Liver (tissue), 3 donors: Measurements from ENCODE around the gene CLINT1.

ENCODE experiments used
- EGR1 ChIP-seq, 2 donors: IDR thresholded peaks; 2 replicates each; pipeline ENCODE4 v1.6.1; 2016 to 2018; ENCODE audit warnings: antibody characterized with exemption in 2 of 2, low read depth in 2 of 2
- JUND ChIP-seq, 2 donors: IDR thresholded peaks; 2 replicates each; pipeline ENCODE4 v1.6.1; 2016; ENCODE audit warnings: antibody characterized with exemption in 2 of 2
- RXRA ChIP-seq, 2 donors: IDR thresholded peaks; 2 replicates each; pipeline ENCODE4 v1.6.1; 2017 to 2018; ENCODE audit warnings: antibody characterized with exemption in 2 of 2, mild to moderate bottlenecking in 1 of 2
- TAF1 ChIP-seq: conservative IDR thresholded peaks from 2 replicates; pipeline ENCODE4 v1.6.1; 2016; ENCODE audit warnings: antibody characterized with exemption, mild to moderate bottlenecking
- TF ChIP-seq, protein P1 (sequence below): IDR thresholded peaks from 2 replicates; pipeline ENCODE4 v1.6.1; 2016; ENCODE audit warnings: antibody characterized with exemption
- TF ChIP-seq, protein P2 (sequence below): fragments of 150-350 bp; IDR thresholded peaks from 2 replicates; pipeline ENCODE4 v1.5.1; 2017; ENCODE audit warnings: improper control_type of control experiment, low read depth, low read length; ENCODE audit not compliant: missing input control
- donor health status: healthy.
- donor health status: healthy.

DNA sequence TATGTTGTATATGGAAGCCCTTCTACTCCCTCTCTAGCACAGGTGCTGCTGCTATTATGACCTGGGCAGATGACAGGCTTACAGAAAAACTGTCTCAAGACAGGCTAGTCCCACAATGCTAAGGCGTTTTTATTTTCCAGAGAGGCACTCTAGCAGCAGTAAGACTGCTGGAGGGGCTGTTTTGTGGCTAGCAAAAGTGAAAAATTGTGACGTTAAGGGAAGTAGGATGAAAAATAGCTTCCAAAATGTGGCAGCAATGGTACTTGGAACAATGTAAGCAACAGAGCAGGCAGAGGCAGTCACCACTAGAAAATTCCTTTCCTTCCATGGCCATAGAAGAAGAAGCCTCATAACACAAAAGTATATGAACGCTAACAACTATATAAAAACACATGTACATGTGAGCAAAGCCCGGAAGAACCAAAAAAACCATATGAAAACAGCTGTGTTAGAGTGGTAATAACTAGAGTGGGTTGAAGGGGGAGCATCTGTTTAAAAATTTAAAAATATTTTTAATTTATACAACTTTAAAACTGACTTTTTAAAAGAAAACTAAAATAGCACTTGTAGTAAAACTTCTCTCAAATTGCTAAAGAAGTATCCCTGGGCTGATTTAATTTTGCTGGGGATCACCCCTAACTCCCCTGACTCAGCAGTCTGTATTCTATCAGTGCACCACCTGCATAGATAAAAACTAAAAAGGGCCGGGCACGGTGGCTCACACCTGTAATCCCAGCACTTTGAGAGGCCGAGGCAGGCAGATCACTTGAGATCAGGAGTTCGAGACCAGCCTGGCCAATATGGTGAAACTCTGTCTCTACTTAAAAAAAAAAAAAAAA, 30.6 kb downstream of the CLINT1 start:
- TF ChIP-seq, protein P1, sequence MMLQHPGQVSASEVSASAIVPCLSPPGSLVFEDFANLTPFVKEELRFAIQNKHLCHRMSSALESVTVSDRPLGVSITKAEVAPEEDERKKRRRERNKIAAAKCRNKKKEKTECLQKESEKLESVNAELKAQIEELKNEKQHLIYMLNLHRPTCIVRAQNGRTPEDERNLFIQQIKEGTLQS: no peak
- TF ChIP-seq, protein P2, sequence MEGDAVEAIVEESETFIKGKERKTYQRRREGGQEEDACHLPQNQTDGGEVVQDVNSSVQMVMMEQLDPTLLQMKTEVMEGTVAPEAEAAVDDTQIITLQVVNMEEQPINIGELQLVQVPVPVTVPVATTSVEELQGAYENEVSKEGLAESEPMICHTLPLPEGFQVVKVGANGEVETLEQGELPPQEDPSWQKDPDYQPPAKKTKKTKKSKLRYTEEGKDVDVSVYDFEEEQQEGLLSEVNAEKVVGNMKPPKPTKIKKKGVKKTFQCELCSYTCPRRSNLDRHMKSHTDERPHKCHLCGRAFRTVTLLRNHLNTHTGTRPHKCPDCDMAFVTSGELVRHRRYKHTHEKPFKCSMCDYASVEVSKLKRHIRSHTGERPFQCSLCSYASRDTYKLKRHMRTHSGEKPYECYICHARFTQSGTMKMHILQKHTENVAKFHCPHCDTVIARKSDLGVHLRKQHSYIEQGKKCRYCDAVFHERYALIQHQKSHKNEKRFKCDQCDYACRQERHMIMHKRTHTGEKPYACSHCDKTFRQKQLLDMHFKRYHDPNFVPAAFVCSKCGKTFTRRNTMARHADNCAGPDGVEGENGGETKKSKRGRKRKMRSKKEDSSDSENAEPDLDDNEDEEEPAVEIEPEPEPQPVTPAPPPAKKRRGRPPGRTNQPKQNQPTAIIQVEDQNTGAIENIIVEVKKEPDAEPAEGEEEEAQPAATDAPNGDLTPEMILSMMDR: no peak
- TF ChIP-seq RXRA (IDR thresholded peaks at IDR 0.05) (no peak), JUND (IDR thresholded peaks at IDR 0.05) (no peak), EGR1 (IDR thresholded peaks at IDR 0.05; ENCODE audit: low read depth in 2 of 2) (no peak), TAF1 (no peak)
